GM12878 (cell line): ENCODE data around the gene SLC29A2. TPM values are rescaled to one million over a fixed set of nuclear protein-coding genes. Genes with fewer than 3 reads are reported as not detected.

ENCODE experiments used
- ATAC-seq: fragments of 200-7000 bp; cut with Tn5 transposase; 3 replicates; pipeline ENCODE4 v1.9.1; 2020; ENCODE audit warnings: mild to moderate bottlenecking, moderate library complexity
- BruUV-seq: library from RNA; stranded (reverse); fragments of 400-500 nt; replicated peaks from 2 replicates; lab custom pipeline; 2021; lab: Mats Ljungman, UMichigan
- CTCF ChIA-PET: fragments of 300-600 bp; sonication (Branson Sonifier 250); formaldehyde crosslinking; extraction: SDS; loops from one replicate; lab custom pipeline; 2021; ENCODE audit warnings: inconsistent platforms; lab: Yijun Ruan, JAX
- POLR2A ChIA-PET: fragments of 350-600 bp; formaldehyde crosslinking; extraction: SDS; loops from one replicate; lab custom pipeline; 2021; ENCODE audit warnings: inconsistent platforms; lab: Charles Lee
- RAD21 ChIA-PET: fragments of 300-600 bp; sonication (Branson Sonifier 250); formaldehyde crosslinking; loops from one replicate; lab custom pipeline; 2023; ENCODE audit warnings: antibody characterized with exemption; ENCODE audit not compliant: unreplicated experiment; lab: Charles Lee
- SMC1A ChIA-PET: fragments of 300-600 bp; sonication (Branson Sonifier 250); formaldehyde crosslinking; loops from one replicate; lab custom pipeline; 2023; ENCODE audit not compliant: unreplicated experiment, uncharacterized antibody; lab: Charles Lee
- DNase-seq: peaks from one replicate; pipeline ENCODE4 v3.0.0-alpha.2; 2011; ENCODE audit warnings: low read depth, low spot score
- FAIRE-seq: peaks from 3 replicates; lab custom pipeline; 2011; peaks lifted over from hg19 to GRCh38; lab: Jason Lieb, UNC
- H2AFZ ChIP-seq: 2 replicates; pipeline ENCODE4 v1.6.0; 2011; ENCODE audit warnings: low read depth, low read length, control low read depth; ENCODE audit not compliant: control insufficient read depth
- H3K27ac ChIP-seq: 2 replicates; pipeline ENCODE4 v1.5.1; 2011; ENCODE audit warnings: control low read depth; ENCODE audit not compliant: control insufficient read depth, insufficient read depth
- H3K27me3 ChIP-seq, 2 experiments: replicated peaks in 1 of 2; 2 replicates each; pipeline versions ENCODE4 v1.6.0 to v1.6.1; 2011; ENCODE audit warnings: low read length in 1 of 2; ENCODE audit not compliant: control insufficient read depth in 2 of 2, insufficient read depth in 2 of 2
- H3K36me3 ChIP-seq, 2 experiments: 2 replicates each; pipeline ENCODE4 v1.5.1; 2011; ENCODE audit warnings: low read length in 1 of 2; ENCODE audit not compliant: control insufficient read depth in 2 of 2, insufficient read depth in 2 of 2
- H3K4me1 ChIP-seq: 2 replicates; pipeline ENCODE4 v1.6.1; 2011; ENCODE audit warnings: mild to moderate bottlenecking, low read length, moderate library complexity, mixed read lengths; ENCODE audit not compliant: control insufficient read depth, insufficient read depth
- H3K4me2 ChIP-seq: 2 replicates; pipeline ENCODE4 v1.6.0; 2011; ENCODE audit warnings: control low read depth; ENCODE audit not compliant: control insufficient read depth, insufficient read depth
- H3K4me3 ChIP-seq: fragments of 200-600 bp; sonication (generic); 2 replicates; pipeline ENCODE4 v1.5.1; 2016
- H3K79me2 ChIP-seq: 2 replicates; pipeline ENCODE4 v1.6.0; 2011; ENCODE audit warnings: low read length; ENCODE audit not compliant: control insufficient read depth, insufficient read depth
- H3K9ac ChIP-seq: 2 replicates; pipeline ENCODE4 v1.8.0; 2011; ENCODE audit warnings: low read length, control low read depth, mixed read lengths; ENCODE audit not compliant: control insufficient read depth, insufficient read depth
- H3K9me3 ChIP-seq: replicated peaks from 3 replicates; pipeline ENCODE4 v1.5.1; 2011; ENCODE audit warnings: mild to moderate bottlenecking, low read length; ENCODE audit not compliant: control insufficient read depth, insufficient read depth
- H4K20me1 ChIP-seq: 2 replicates; pipeline ENCODE4 v1.6.0; 2011; ENCODE audit not compliant: control insufficient read depth, insufficient read depth
- CREB1 ChIP-seq: IDR thresholded peaks from 2 replicates; pipeline ENCODE4 v1.6.1; 2012; ENCODE audit warnings: low read depth, mild to moderate bottlenecking, inconsistent platforms
- HDAC2 ChIP-seq: fragments of 200-600 bp; sonication (generic); IDR thresholded peaks from 2 replicates; pipeline ENCODE4 v1.6.1; 2017
- IKZF1 ChIP-seq: fragments of 450-650 bp; conservative IDR thresholded peaks from 2 replicates; pipeline ENCODE4 v1.6.1; 2017; ENCODE audit warnings: antibody characterized with exemption, mild to moderate bottlenecking
- NFYB ChIP-seq: IDR thresholded peaks from 2 replicates; pipeline ENCODE4 v1.6.1; 2011; ENCODE audit warnings: low read depth, mild to moderate bottlenecking, low read length, improper control_type of control experiment, moderate library complexity; ENCODE audit not compliant: insufficient read depth
- PAX5 ChIP-seq: IDR thresholded peaks from 2 replicates; pipeline ENCODE4 v1.6.1; 2011; ENCODE audit warnings: low read depth, low read length, borderline replicate concordance
- PAX8 ChIP-seq: fragments of 450-650 bp; IDR thresholded peaks from 2 replicates; pipeline ENCODE4 v1.6.1; 2017; ENCODE audit warnings: mild to moderate bottlenecking, moderate library complexity
- PKNOX1 ChIP-seq: fragments of 450-650 bp; IDR thresholded peaks from 2 replicates; pipeline ENCODE4 v1.6.1; 2016; ENCODE audit warnings: mild to moderate bottlenecking
- POLR2A ChIP-seq: IDR thresholded peaks from 2 replicates; pipeline ENCODE4 v1.6.1; 2011; ENCODE audit warnings: low read depth, mild to moderate bottlenecking, low read length
- RB1 ChIP-seq: fragments of 450-650 bp; formaldehyde crosslinking; IDR thresholded peaks from 2 replicates; pipeline ENCODE4 v1.6.1; 2017; ENCODE audit warnings: mild to moderate bottlenecking, borderline replicate concordance
- RCOR1 ChIP-seq: conservative IDR thresholded peaks from 2 replicates; pipeline ENCODE4 v1.6.1; 2012; ENCODE audit warnings: low read depth, low read length, improper control_type of control experiment
- SMAD5 ChIP-seq: IDR thresholded peaks from 2 replicates; pipeline ENCODE4 v1.6.1; 2016; ENCODE audit warnings: antibody characterized with exemption, low read depth
- SMARCA5 ChIP-seq: fragments of 450-650 bp; IDR thresholded peaks from 2 replicates; pipeline ENCODE4 v1.6.1; 2017; ENCODE audit warnings: mild to moderate bottlenecking
- WRNIP1 ChIP-seq: IDR thresholded peaks from 2 replicates; pipeline ENCODE4 v1.6.1; 2011; ENCODE audit warnings: low read depth, low read length, improper control_type of control experiment, borderline replicate concordance
- WGBS: methylation state at CpG from one replicate; pipeline ENCODE4 v1.1.6; 2016; ENCODE audit warnings: low lambda C conversion rate; ENCODE audit not compliant: insufficient replicate concordance, insufficient coverage; ENCODE audit errors: missing lambda C conversion rate; 5-methylcytosine and 5-hydroxymethylcytosine counted together
- in situ Hi-C: fragments of 300-500 bp; cut with MboI; formaldehyde crosslinking; loops from 9 replicates; pipeline ENCODE4 v1.14.3; 2018; ENCODE audit warnings: mixed read lengths
- intact Hi-C: fragments of 100-400 bp; cut with micrococcal nuclease; formaldehyde crosslinking; loops from one replicate; pipeline ENCODE4 v1.14.2; 2022; ENCODE audit not compliant: unreplicated experiment
- polyA plus RNA-seq, 11 experiments: library from polyadenylated mRNA; depleted of rRNA in 4 of 11; unstranded in 6 of 11; stranded (reverse) in 5 of 11; fragments of >200 nt; fragmentation: Nextera tagmentation in 4 of 11; fragmentation: Illumina TruSeq in 1 of 11; extraction: Ambion mirVana in 4 of 11; extraction: Trizol in 1 of 11; gene quantifications; 1 replicate in 1 of 11; 2 replicates in 10 of 11; pipeline versions ENCODE4 v1.2.1 to v1.2.3, GENCODE V29; 2011 to 2016; ENCODE audit warnings: inconsistent platforms in 2 of 11, missing spikeins in 2 of 11, low read depth in 1 of 11
- total RNA-seq, 4 experiments: library from RNA; depleted of rRNA in 3 of 4; stranded (reverse); fragments of >200 nt in 3 of 4; fragmentation: Illumina TruSeq in 1 of 4; extraction: Trizol in 1 of 4; gene quantifications; 2 replicates each; pipeline versions ENCODE4 v1.2.1 to v1.2.3, GENCODE V29; 2013 to 2021

Gene SLC29A2
- total and polyA plus RNA-seq, 10 of the 15 experiments (the other 5 are each of a cell fraction or from before 2014, with no cell fraction given), result 0.27 to 7.5 (median 2.2) TPM

DNA sequence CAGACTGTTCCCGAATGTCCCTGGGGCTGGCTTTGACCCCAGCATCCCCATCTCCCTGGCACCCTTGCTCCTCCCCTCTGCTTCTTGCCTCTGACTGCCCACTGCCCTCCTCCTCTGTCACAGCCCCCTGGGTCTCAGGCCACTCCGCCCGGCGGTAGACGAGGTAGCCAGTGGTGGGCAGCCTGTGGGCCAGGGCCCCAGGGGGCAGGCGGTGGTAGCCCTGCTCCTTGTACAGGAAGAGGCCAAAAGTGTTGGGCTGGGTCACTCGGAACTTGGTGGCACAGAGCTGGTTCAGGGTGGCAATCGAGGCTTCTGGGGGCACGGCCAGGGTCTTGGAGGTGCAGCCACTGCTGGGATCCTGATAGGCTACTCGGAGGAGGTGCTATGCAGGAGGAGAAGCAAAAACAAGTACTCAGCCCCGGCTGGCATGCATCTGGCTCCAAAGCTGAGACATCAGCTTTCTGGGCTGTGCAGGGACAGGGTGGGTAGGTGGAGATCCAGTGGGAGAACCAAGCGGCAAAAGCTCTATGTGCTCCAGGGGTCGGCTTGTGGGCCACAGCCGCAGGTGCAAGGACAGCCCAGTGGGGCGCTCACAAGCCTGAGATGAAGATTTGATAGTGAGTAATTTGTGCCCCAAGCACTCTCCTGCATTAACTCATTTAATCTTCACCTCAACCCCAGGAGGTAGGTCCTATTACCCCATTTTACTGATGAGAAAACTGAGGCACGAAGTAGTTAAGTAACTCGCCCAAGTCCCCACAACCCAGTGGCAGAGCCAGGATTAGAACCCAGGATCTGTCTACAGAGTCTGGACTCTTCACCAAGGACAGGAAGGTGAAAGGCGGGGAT, 39.0 kb downstream of the SLC29A2 start:
- ATAC-seq (no peak), FAIRE-seq (no peak), DNase-seq (no peak)
- Histone ChIP-seq H3K4me2 (no peak overlapping the region), H3K4me1 (peaks cover 26% of the 10 kb centered on the region), H2AFZ (no peak overlapping the region), H3K36me3 (peaks cover 0 to 2% of the 10 kb centered on the region in 2 experiments; a peak in 2 of 4 replicates), H3K27me3 (no peaks in the 10 kb centered on the region), H3K4me3 (no peak overlapping the region), H3K79me2 (no peaks in the 10 kb centered on the region), H3K9me3 (no peaks in the 10 kb centered on the region), H3K9ac (no peak overlapping the region), H4K20me1 (no peaks in the 10 kb centered on the region), H3K27ac (no peak overlapping the region)
- in situ Hi-C loops (no loop called here), intact Hi-C loops (no loop called here)
- 31% methylated on average over 18 of the region's 18 CpGs for WGBS
- ChIA-PET CTCF (interaction anchor here (0.8 to 5.7 kb wide), 3 partner anchors 22 to 53 kb away, joined by 3 to 96 read pairs (median 6); no protein-coding TSS in a partner anchor), RAD21 (interaction anchor here (3.0 kb wide), 1 partner anchor 20 kb away, joined by 19 read pairs; no protein-coding TSS in a partner anchor), POLR2A (interaction anchor here (1.5 kb wide), 1 partner anchor 13 kb away, joined by 3 read pairs; the partner anchor contains the start of gene BRMS1), SMC1A (no interaction called here)
- TF ChIP-seq SMARCA5, result no peak
- TF ChIP-seq PAX5, result no peak
- TF ChIP-seq NFYB, result no peak
- no peak for TF ChIP-seq PAX8
- no peak for TF ChIP-seq CREB1
- TF ChIP-seq RCOR1, result no peak
- no peak for TF ChIP-seq SMAD5
- no peak for TF ChIP-seq WRNIP1
- TF ChIP-seq HDAC2, result no peak
- TF ChIP-seq PKNOX1, result no peak
- no peak for TF ChIP-seq IKZF1
- TF ChIP-seq RB1, result no peak
- no peak for TF ChIP-seq POLR2A
- BruUV-seq, result no TSS peak
